Measurements from ENCODE around the gene CAPN14. TPM values are rescaled to one million over a fixed set of nuclear protein-coding genes. Genes with fewer than 3 reads are reported as not detected.

The CAPN14 gene
- total RNA-seq, 1 experiment from 2014 or later, result not detected

DNA sequence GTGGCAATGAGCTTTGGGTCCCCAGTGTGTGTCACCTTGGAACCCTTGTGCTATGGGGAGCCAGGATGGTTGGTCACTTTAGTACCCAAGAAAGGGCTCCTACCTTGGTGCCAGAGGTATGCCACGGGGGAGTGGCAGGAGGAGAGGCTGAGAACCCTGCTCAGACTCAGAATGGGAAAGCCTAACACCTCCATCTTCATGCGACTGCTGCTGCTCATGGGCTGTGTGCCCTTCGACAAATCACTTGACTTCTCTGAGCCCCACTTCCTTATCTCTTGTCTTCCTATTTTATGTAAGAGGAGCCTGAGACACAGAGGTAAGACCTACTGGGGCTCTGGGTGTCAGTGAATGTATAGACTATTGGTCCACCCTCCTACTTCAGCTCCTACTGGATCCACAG, 41.8 kb upstream of the CAPN14 start:
- ATAC-seq (no peak), DNase-seq (no peak)
- Histone ChIP-seq H3K79me2 (ENCODE audit: low read length) (no peaks in the 10 kb centered on the region), H3K4me1 (ENCODE audit: insufficient read depth, low read length) (peaks cover 12% of the 10 kb centered on the region; the same call in 1 of the 2 replicates), H2AFZ (ENCODE audit: low read length) (no peak overlapping the region), H3K9me3 (ENCODE audit: low read length) (no peaks in the 10 kb centered on the region), H3K4me2 (ENCODE audit: low read length) (no peak overlapping the region), H3K9me2 (replicated peaks; ENCODE audit: low read length) (no peaks in the 10 kb centered on the region), H3K27me3 (ENCODE audit: low read length) (no peaks in the 10 kb centered on the region), H3K27ac (ENCODE audit: low read length) (no peak overlapping the region), H3K9ac (ENCODE audit: low read length) (no peak overlapping the region), H3F3A (ENCODE audit: low read length, unreplicated experiment) (no peaks in the 10 kb centered on the region), H4K20me1 (ENCODE audit: low read length) (no peaks in the 10 kb centered on the region), H3K36me3 (ENCODE audit: low read depth, low read length) (no peaks in the 10 kb centered on the region), H3K4me3 (ENCODE audit: low read length) (no peak overlapping the region)
- ChIA-PET CTCF (no interaction called here), POLR2A (ENCODE audit: unreplicated experiment) (no interaction called here)
- intact Hi-C loops (cut with micrococcal nuclease), result no loop called here
- no peak for TF ChIP-seq EZH2 (IDR thresholded peaks at IDR 0.05; ENCODE audit: low read length, unreplicated experiment)
- no peak for TF ChIP-seq EZH2phosphoT487 (IDR thresholded peaks at IDR 0.05; ENCODE audit: borderline replicate concordance, low read length)
- TF ChIP-seq, protein P1, sequence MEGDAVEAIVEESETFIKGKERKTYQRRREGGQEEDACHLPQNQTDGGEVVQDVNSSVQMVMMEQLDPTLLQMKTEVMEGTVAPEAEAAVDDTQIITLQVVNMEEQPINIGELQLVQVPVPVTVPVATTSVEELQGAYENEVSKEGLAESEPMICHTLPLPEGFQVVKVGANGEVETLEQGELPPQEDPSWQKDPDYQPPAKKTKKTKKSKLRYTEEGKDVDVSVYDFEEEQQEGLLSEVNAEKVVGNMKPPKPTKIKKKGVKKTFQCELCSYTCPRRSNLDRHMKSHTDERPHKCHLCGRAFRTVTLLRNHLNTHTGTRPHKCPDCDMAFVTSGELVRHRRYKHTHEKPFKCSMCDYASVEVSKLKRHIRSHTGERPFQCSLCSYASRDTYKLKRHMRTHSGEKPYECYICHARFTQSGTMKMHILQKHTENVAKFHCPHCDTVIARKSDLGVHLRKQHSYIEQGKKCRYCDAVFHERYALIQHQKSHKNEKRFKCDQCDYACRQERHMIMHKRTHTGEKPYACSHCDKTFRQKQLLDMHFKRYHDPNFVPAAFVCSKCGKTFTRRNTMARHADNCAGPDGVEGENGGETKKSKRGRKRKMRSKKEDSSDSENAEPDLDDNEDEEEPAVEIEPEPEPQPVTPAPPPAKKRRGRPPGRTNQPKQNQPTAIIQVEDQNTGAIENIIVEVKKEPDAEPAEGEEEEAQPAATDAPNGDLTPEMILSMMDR (conservative IDR thresholded peaks at IDR 0.05; ENCODE audit: low read depth, low read length), result no peak
- BruUV-seq (replicated peaks), result no TSS peak

DNA sequence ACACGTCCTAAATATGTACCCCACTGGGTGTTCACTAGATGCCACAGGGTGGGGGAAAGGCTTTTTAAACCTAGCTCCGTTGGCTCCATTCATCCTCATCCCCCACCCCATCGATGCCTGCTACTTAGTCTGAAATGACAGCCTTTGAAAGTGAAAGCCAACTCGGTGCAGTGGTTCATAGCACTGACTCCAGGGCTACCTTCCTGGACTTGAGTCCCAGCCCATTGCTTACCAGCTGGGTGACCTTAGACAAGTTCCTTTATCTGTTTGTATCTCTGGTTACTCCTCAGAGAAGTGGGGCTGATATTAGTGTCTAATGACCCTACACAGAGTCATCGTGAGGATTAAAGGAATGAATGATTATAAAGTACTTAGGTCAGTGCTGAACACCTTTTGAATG, 41.0 kb upstream of the CAPN14 start:
- H3K4me3 ChIP-seq (ENCODE audit: low read length), result no peak overlapping the region
- H4K20me1 ChIP-seq (ENCODE audit: low read length), result no peaks in the 10 kb centered on the region
- H3K4me1 ChIP-seq (ENCODE audit: insufficient read depth, low read length), result peaks cover 12% of the 10 kb centered on the region; the same call in 1 of the 2 replicates
- no peak overlapping the region for H3K27ac ChIP-seq (ENCODE audit: low read length)
- POLR2A ChIA-PET (ENCODE audit: unreplicated experiment), result no interaction called here
- H3F3A ChIP-seq (ENCODE audit: low read length, unreplicated experiment), result no peaks in the 10 kb centered on the region
- H3K9me3 ChIP-seq (ENCODE audit: low read length), result no peaks in the 10 kb centered on the region
- DNase-seq (no peak), ATAC-seq (no peak)
- H3K4me2 ChIP-seq (ENCODE audit: low read length), result no peak overlapping the region
- CTCF ChIA-PET, result no interaction called here
- BruUV-seq (replicated peaks), result no TSS peak
- H3K9ac ChIP-seq (ENCODE audit: low read length), result no peak overlapping the region
- TF ChIP-seq EZH2phosphoT487 (IDR thresholded peaks at IDR 0.05; ENCODE audit: borderline replicate concordance, low read length) (no peak), EZH2 (IDR thresholded peaks at IDR 0.05; ENCODE audit: low read length, unreplicated experiment) (no peak)
- TF ChIP-seq, protein P1 (conservative IDR thresholded peaks at IDR 0.05; ENCODE audit: low read depth, low read length), result no peak
- intact Hi-C loops (cut with micrococcal nuclease), result no loop called here
- no peaks in the 10 kb centered on the region for H3K9me2 ChIP-seq (replicated peaks; ENCODE audit: low read length)
- H3K27me3 ChIP-seq (ENCODE audit: low read length), result no peaks in the 10 kb centered on the region
- H3K36me3 ChIP-seq (ENCODE audit: low read depth, low read length), result no peaks in the 10 kb centered on the region
- H3K79me2 ChIP-seq (ENCODE audit: low read length), result no peaks in the 10 kb centered on the region
- no peak overlapping the region for H2AFZ ChIP-seq (ENCODE audit: low read length)

DNA sequence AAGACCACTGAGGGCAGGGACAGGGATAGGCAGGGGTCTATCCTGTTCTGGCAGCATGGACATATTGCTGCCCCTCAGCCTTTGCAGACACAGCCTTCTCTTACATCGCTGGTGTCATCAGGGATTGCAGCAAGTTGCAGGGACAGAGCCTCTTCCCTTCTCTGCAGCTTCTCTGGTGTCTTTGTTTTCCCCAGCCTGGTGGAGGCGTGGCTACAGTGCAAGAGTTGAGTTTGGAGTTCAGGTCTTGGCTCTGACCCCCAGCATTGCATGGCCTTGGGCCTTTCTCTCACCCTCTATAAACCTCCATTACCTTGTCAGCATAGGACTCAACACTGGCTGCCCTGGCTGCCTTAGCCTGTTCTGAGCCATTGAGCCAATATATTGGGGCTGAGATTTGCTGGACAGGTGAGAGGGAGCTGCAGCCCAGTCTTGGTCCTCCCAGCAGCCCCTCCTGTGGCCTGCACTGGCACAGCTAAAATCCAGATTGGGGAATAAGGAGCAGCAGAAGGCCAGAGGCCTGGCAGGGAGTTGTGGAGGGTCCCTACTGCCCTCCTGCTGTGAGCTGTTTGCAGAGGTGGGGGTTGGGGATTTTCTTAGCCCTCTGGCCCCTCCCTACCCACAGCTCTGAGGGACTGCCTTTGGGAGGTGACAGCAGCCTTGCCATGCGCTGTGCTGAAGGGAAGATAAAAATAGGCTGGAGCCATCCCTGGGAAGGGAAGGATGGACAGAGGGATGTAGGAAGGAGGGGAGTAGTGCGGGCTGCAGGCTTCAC, 39.5 kb upstream of the CAPN14 start:
- DNase-seq (no peak), ATAC-seq (peak; percentile 44)
- Histone ChIP-seq H3K27me3 (ENCODE audit: low read length) (no peaks in the 10 kb centered on the region), H2AFZ (ENCODE audit: low read length) (no peak overlapping the region), H4K20me1 (ENCODE audit: low read length) (no peaks in the 10 kb centered on the region), H3F3A (ENCODE audit: low read length, unreplicated experiment) (no peaks in the 10 kb centered on the region), H3K36me3 (ENCODE audit: low read depth, low read length) (no peaks in the 10 kb centered on the region), H3K4me3 (ENCODE audit: low read length) (no peak overlapping the region), H3K9ac (ENCODE audit: low read length) (no peak overlapping the region), H3K9me2 (replicated peaks; ENCODE audit: low read length) (no peaks in the 10 kb centered on the region), H3K27ac (ENCODE audit: low read length) (no peak overlapping the region), H3K9me3 (ENCODE audit: low read length) (no peaks in the 10 kb centered on the region), H3K4me2 (ENCODE audit: low read length) (no peak overlapping the region), H3K79me2 (ENCODE audit: low read length) (no peaks in the 10 kb centered on the region), H3K4me1 (ENCODE audit: insufficient read depth, low read length) (peaks cover 12% of the 10 kb centered on the region; the same call in 1 of the 2 replicates)
- intact Hi-C loops (cut with micrococcal nuclease), result no loop called here
- TF ChIP-seq EZH2 (IDR thresholded peaks at IDR 0.05; ENCODE audit: low read length, unreplicated experiment) (no peak), EZH2phosphoT487 (IDR thresholded peaks at IDR 0.05; ENCODE audit: borderline replicate concordance, low read length) (no peak)
- TF ChIP-seq, protein P1 (conservative IDR thresholded peaks at IDR 0.05; ENCODE audit: low read depth, low read length), result no peak
- ChIA-PET CTCF (no interaction called here), POLR2A (ENCODE audit: unreplicated experiment) (no interaction called here)
- no TSS peak for BruUV-seq (replicated peaks)

Data from PC-3 (cell line).